Endometrial microvascular endothelial cells (primary cell): ENCODE measurements around the gene C1orf35. TPM values are rescaled to one million over a fixed set of nuclear protein-coding genes. Genes with fewer than 3 reads are reported as not detected.

ENCODE experiments used
- in situ Hi-C: cut with HindIII; loops from 2 replicates; pipeline ENCODE4 v1.10.0; 2017; ENCODE audit warnings: low sequenced_read_pairs, low pct_unique_long_range_greater_than_20kb; ENCODE audit errors: inconsistent ontology term
- total RNA-seq: library from RNA; depleted of rRNA; stranded (reverse); fragments of >200 nt; gene quantifications from one replicate; pipeline ENCODE4 v1.2.3, GENCODE V29; 2015; ENCODE audit errors: inconsistent ontology term

The C1orf35 gene
- total RNA-seq: 11.4 TPM

GRCh38 chr1:228102791-228103620, at the start of gene C1orf35:
Gene C1orf35, minus strand, starts transcription at chr1:228103325. Its CDS starts 98 bp downstream, at chr1:228103227.
- in situ Hi-C loops: no loop called here

- in situ Hi-C loops: no loop called here
Measured at GRCh38 chr1:228152918-228153258, 49.8 kb upstream of the C1orf35 start.

GRCh38 chr1:228152097-228152917, 49.2 kb upstream of the C1orf35 start:
- in situ Hi-C loops: no loop called here

DNA sequence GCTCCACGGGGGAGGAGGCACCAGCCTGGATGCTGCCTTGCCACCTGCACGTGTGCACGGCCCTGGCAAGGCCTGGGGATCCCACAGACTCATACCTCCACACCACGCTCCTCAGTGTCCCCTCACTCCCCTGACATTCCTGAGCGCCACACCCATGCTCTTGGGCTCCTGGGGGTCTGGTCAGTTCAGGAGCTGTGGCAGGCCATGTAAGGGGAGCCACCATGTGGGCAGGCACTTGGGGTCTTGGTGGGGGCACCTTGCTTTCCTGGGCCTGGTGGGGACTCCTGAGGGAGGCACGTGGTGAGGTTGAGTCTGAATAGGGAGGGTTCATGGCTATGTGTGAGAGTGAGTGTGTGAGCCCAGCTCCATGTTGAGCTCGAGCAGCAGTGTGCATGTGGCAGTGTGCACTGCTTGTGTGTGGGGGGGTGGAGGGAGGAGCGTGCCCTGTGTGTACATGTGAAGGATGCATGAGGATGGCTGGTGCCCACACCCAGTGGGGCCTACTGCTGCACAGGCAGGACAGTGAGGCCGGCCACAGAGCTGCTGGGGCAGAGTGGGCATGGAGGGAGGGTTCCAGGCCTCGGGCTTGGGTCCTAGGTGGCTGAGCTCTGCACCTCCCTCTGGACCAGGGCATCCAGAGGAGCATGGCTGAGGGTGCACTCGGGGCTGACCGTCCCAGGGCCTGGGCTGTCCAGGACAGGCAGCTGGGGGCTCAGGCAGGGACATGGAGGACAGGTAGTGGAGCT, 48.2 kb upstream of the C1orf35 start:
- in situ Hi-C loops: no loop called here

DNA sequence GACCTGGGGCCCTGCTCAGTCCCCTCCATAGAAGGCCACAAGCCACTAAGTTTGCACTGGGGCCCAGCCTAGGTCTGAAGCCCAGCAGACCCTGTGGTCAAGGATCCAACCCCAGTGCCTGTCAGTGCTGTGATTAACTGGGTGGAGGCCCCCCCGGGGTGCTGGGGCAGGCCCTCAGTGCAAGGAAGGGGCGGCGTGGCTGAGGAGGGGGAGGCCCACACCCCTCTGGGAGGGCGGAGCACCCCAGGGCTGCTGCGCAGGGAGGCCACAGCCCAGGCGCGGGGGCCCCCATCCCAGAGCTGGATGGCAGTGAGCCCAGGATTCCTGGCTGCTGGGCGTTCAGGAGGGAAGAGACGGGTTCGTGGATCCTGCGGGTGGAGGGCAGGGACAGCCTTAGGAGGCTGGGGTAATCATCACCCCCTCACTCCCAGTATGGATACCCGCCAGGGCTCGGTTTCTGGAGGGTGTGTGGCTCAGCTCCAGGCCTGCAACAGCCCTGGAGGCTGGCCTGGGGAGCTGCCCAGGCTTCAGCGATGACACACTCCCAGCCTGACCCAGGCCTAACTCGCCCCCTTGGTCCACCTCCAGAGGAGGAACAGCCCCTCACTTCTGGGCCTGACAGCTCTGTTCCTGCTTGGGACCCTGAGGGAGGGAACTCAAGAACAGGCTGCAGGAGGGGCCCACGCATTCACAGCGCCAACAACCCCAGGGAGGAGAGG, 47.5 kb upstream of the C1orf35 start:
- in situ Hi-C loops: no loop called here

DNA sequence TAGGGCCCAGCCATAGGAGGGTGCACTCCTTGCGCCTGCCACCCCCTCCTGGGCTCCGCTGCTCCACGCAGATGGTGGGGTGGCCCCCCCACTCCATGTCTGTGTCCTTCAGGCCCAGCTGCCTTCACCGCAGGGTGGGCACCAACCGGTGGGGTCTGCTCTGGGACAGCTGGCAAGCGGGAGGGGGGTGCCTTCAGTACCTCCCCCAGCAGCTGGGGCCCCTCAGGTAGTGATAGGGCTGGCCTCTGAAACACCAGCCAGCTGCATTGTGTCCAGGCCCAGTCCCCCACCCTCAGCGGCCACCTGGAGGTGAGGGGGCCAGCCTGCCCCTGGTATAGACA, 47.0 kb upstream of the C1orf35 start:
- in situ Hi-C loops: no loop called here

DNA sequence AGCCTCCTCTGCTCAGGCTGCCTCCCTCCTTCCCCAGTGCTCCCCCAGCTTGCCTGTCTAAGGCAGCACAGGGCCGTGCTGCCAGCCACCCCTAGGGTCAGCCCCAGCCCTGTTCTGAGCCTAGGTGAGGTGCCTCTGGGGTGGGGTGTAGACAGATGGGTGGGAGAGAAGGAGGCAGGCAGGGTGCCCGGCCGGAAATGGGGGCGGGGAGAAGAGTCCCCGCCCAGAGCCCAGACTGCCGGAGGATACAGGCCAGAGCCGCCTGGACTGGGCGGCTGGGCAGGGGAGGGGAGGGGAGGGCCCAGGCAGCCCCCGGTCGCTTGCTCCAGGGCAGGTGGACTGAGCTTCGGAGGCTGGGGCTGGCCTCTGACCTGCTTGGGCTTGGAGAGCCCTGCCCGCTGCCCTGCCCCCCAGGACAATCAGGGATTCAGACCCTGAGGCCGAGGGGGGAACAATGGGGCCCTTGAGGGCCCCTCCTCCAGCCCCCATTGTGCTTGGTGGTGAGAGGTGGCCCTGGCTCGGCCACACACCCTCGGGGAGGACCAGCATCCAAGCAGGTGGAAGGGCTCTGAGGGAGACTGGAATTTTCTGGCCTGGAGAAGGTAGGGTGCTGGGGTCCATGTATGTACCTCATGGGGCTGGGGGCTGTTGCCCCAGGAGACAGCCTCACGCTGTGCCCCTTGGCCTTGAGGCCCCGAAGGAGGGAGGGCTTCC, 46.4 kb upstream of the C1orf35 start, which contains the start of gene GJC2:
TSS of gene GJC2 (plus strand) at position 525 of the 714 bp plus-strand sequence. CDS start 7,829 bp downstream, outside the sequence.
- in situ Hi-C loops: no loop called here

- in situ Hi-C loops: no loop called here
Measured at GRCh38 chr1:228148935-228149405, 45.8 kb upstream of the C1orf35 start.

GRCh38 chr1:228148196-228148861, 45.2 kb upstream of the C1orf35 start:
- in situ Hi-C loops: no loop called here

DNA sequence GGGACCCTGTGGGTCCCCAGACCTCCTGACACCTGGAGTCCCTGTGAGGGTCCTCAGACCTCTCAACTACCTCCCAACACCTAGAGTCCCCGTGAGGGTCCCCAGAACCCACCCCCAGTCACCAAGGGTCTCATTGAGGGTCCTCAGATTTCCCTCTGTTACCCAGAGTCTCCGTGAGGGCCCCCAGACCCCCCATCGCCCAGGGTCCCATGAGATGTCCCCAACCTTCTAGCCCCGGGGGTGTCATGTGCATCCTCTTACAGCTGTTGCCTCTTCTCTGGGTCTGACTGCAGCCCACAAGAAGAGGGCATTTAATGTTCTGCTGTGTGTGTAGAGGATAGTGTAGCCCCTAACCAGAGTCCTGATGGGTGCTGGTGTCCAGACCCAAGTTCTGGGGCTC, 44.6 kb upstream of the C1orf35 start:
- in situ Hi-C loops: no loop called here

- in situ Hi-C loops: no loop called here
Measured at GRCh38 chr1:228147151-228147693, 44.1 kb upstream of the C1orf35 start.

DNA sequence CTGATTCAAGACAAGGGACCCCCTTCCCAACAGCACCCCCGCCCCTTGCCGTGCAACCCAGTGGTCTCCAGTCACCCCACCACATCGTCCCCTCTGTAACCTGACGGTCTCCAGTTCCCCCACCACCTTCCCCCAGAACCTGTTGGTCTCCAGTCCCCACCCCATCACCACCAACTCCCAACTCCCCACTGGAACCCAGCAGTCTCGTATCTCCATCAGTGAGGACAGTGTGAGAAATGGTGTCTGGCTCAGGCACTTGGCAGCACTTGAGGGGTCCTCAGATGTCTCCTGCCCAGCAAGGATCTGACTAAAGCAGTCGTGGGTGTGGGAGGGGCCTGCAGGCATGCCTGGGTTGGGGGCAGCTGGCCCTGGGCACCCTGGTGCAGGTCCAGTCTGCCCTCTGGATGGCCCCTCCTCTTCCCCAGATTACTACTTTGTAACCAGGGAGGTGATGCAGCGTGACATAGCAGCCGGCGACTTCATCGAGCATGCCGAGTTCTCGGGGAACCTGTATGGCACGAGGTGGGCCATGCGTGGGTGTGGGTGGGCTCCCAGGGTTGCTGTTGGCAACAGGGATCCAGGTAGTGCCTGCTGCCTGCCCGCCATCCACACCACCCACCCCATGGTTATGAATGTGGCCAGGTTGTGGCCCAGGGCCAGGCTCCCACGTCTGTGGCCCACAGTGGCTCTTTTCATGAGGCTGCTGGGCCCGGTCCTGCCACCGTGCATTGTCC, 43.5 kb upstream of the C1orf35 start:
- in situ Hi-C loops: no loop called here

DNA sequence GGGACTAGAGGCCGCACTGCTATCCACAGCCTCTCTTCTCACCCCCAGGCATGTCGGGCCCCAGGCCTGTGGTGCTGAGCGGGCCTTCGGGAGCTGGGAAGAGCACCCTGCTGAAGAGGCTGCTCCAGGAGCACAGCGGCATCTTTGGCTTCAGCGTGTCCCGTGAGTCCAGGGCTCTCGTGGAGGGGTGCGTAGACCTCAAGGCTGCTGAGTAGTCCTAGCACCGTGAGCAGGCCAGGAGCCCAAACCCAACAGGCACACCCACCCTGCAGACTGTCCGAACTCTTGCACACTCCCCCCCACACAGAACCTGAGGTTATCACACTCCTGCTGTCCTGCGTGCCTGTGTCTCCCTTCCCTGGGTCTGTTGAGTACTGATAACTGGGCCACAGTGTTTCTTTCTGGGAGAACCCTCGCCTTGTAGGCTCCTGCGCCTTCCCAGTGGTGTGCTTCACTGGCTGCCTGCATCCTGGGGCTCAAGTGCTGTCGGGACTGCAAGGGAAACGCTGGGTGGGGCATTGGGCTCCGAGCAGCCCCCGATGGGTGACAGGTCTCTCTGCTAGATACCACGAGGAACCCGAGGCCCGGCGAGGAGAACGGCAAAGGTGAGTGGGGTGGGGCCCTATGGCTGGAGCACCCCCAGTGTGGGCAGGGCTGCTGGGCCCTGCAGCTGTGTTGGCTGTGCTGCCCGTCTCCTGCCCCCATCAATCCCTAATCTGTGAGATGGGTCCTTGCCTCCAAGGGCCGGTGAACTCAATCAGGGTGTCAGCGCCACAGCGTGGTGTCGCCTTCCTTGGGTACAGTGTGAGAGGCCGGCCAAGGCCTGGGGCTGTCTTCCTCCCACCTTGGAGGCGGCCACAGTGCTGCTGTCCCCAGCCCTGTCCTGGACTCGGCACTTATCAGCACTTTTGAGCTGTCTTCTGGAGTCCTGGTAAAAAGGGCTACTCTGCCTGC, 42.6 kb upstream of the C1orf35 start:
- in situ Hi-C loops: no loop called here

- in situ Hi-C loops: no loop called here
Measured at GRCh38 chr1:228144993-228145343, 41.8 kb upstream of the C1orf35 start.

- in situ Hi-C loops: no loop called here
Measured at GRCh38 chr1:228144193-228144992, 41.3 kb upstream of the C1orf35 start.
